Loucy (cell line): Measurements from ENCODE around the gene PEF1.

ENCODE experiments used
- H2AFZ ChIP-seq: fragments of 200-600 bp; sonication (generic); 2 replicates; pipeline ENCODE4 v1.6.0; 2016; ENCODE audit warnings: antibody characterized with exemption, mild to moderate bottlenecking, low read length, moderate library complexity
- H3F3A ChIP-seq: fragments of 200-600 bp; 2 replicates; pipeline ENCODE4 v1.6.0; 2016; ENCODE audit warnings: antibody characterized with exemption, low read depth, mild to moderate bottlenecking
- H3K27me3 ChIP-seq: fragments of 200-600 bp; sonication (generic); 2 replicates; pipeline ENCODE4 v1.6.1; 2014; ENCODE audit warnings: low read length, mild to moderate bottlenecking; ENCODE audit not compliant: insufficient read depth, poor library complexity, severe bottlenecking
- H3K36me3 ChIP-seq: fragments of 200-600 bp; sonication (generic); 2 replicates; pipeline ENCODE4 v1.6.1; 2016; ENCODE audit warnings: low read length; ENCODE audit not compliant: insufficient read depth
- H3K4me1 ChIP-seq: fragments of 200-600 bp; sonication (generic); 2 replicates; pipeline ENCODE4 v1.5.1; 2014; ENCODE audit warnings: low read length, mild to moderate bottlenecking; ENCODE audit not compliant: insufficient read depth, poor library complexity, severe bottlenecking
- H3K4me2 ChIP-seq: fragments of 200-600 bp; sonication (generic); 2 replicates; pipeline ENCODE4 v1.6.0; 2014; ENCODE audit warnings: antibody characterized with exemption, low read length, low read depth, mild to moderate bottlenecking; ENCODE audit not compliant: poor library complexity, severe bottlenecking
- H3K4me3 ChIP-seq: fragments of 200-600 bp; sonication (generic); 2 replicates; pipeline ENCODE4 v1.5.1; 2014; ENCODE audit warnings: low read length, mild to moderate bottlenecking, mixed read lengths; ENCODE audit not compliant: poor library complexity, severe bottlenecking
- H3K79me2 ChIP-seq: fragments of 200-600 bp; sonication (generic); 2 replicates; pipeline ENCODE4 v1.6.1; 2014; ENCODE audit warnings: low read length; ENCODE audit not compliant: insufficient read depth
- H3K9ac ChIP-seq: fragments of 200-600 bp; sonication (generic); 2 replicates; pipeline ENCODE4 v1.6.0; 2014; ENCODE audit warnings: mild to moderate bottlenecking, low read depth, low read length, moderate library complexity; ENCODE audit not compliant: poor library complexity, severe bottlenecking
- H3K9me2 ChIP-seq: fragments of 200-600 bp; sonication (generic); replicated peaks from 2 replicates; pipeline ENCODE4 v1.6.1; 2016; ENCODE audit warnings: low read depth, low read length, mixed read lengths
- H3K9me3 ChIP-seq: fragments of 200-600 bp; sonication (generic); 2 replicates; pipeline ENCODE4 v1.6.1; 2014; ENCODE audit warnings: mild to moderate bottlenecking, antibody characterized with exemption, low read length, low read depth; ENCODE audit not compliant: insufficient read depth
- H4K20me1 ChIP-seq: fragments of 200-600 bp; sonication (generic); 2 replicates; pipeline ENCODE4 v1.6.0; 2014; ENCODE audit warnings: antibody characterized with exemption, low read length, mild to moderate bottlenecking; ENCODE audit not compliant: insufficient read depth, poor library complexity, severe bottlenecking
- EZH2phosphoT487 ChIP-seq: fragments of 200-600 bp; IDR thresholded peaks from 2 replicates; pipeline ENCODE4 v1.6.1; 2018; ENCODE audit warnings: antibody characterized with exemption, mild to moderate bottlenecking, moderate library complexity, borderline replicate concordance
- TF ChIP-seq, protein P1 (sequence below): fragments of 200-600 bp; sonication (generic); conservative IDR thresholded peaks from 2 replicates; pipeline ENCODE4 v1.5.1; 2014; ENCODE audit warnings: mild to moderate bottlenecking, antibody characterized with exemption, low read length

PEF1 gene

DNA sequence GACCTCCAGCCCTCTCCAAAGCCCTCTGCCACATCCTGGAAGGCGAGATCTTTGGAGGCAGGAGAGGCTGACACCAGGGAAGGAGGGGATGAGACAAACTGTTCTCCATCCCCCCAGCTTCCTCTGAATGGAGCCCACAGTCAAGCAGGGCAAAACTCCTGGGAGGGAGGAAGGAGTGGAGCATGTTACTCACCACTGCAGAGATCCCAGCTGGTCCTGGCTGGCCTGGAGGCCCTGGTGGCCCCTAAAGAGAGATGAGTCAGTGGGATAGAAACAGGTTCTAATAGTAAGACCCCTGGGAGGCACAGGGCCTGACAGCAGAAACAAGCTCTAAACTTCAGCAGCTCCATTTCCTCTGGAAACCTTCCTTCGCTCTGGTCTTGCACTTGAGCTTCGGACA is 14.0 kb upstream of the PEF1 start:
- Histone ChIP-seq H3K79me2 (no peaks in the 10 kb centered on the region), H3K9me2 (no peaks in the 10 kb centered on the region), H4K20me1 (no peaks in the 10 kb centered on the region), H3K4me3 (no peak overlapping the region), H3K36me3 (no peaks in the 10 kb centered on the region), H3K4me1 (no peaks in the 10 kb centered on the region), H3K27me3 (no peaks in the 10 kb centered on the region), H3K9me3 (no peaks in the 10 kb centered on the region), H2AFZ (no peak overlapping the region), H3K9ac (no peak overlapping the region), H3F3A (no peaks in the 10 kb centered on the region), H3K4me2 (no peak overlapping the region)
- TF ChIP-seq, protein P1, sequence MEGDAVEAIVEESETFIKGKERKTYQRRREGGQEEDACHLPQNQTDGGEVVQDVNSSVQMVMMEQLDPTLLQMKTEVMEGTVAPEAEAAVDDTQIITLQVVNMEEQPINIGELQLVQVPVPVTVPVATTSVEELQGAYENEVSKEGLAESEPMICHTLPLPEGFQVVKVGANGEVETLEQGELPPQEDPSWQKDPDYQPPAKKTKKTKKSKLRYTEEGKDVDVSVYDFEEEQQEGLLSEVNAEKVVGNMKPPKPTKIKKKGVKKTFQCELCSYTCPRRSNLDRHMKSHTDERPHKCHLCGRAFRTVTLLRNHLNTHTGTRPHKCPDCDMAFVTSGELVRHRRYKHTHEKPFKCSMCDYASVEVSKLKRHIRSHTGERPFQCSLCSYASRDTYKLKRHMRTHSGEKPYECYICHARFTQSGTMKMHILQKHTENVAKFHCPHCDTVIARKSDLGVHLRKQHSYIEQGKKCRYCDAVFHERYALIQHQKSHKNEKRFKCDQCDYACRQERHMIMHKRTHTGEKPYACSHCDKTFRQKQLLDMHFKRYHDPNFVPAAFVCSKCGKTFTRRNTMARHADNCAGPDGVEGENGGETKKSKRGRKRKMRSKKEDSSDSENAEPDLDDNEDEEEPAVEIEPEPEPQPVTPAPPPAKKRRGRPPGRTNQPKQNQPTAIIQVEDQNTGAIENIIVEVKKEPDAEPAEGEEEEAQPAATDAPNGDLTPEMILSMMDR, result no peak
- no peak for TF ChIP-seq EZH2phosphoT487

- no peak for TF ChIP-seq EZH2phosphoT487
- TF ChIP-seq, protein P1, result no peak
- H3K36me3 ChIP-seq, result no peaks in the 10 kb centered on the region
- no peak overlapping the region for H3K4me3 ChIP-seq
- H3K4me1 ChIP-seq, result no peaks in the 10 kb centered on the region
- H4K20me1 ChIP-seq, result no peaks in the 10 kb centered on the region
- H2AFZ ChIP-seq, result no peak overlapping the region
- H3K9me3 ChIP-seq, result no peaks in the 10 kb centered on the region
- H3K79me2 ChIP-seq, result no peaks in the 10 kb centered on the region
- H3K4me2 ChIP-seq, result no peak overlapping the region
- no peak overlapping the region for H3K9ac ChIP-seq
- no peaks in the 10 kb centered on the region for H3F3A ChIP-seq
- H3K9me2 ChIP-seq, result no peaks in the 10 kb centered on the region
- no peaks in the 10 kb centered on the region for H3K27me3 ChIP-seq
Measured at GRCh38 chr1:31657972-31658510, 13.4 kb upstream of the PEF1 start.

GRCh38 chr1:31657020-31657804 is 12.5 kb upstream of the PEF1 start:
- H3K9ac ChIP-seq, result no peak overlapping the region
- no peaks in the 10 kb centered on the region for H3K36me3 ChIP-seq
- no peaks in the 10 kb centered on the region for H3K27me3 ChIP-seq
- no peaks in the 10 kb centered on the region for H4K20me1 ChIP-seq
- no peaks in the 10 kb centered on the region for H3F3A ChIP-seq
- no peaks in the 10 kb centered on the region for H3K9me3 ChIP-seq
- H3K79me2 ChIP-seq, result no peaks in the 10 kb centered on the region
- TF ChIP-seq, protein P1, result no peak
- TF ChIP-seq EZH2phosphoT487, result no peak
- no peak overlapping the region for H3K4me2 ChIP-seq
- no peaks in the 10 kb centered on the region for H3K4me1 ChIP-seq
- no peaks in the 10 kb centered on the region for H3K9me2 ChIP-seq
- no peak overlapping the region for H3K4me3 ChIP-seq
- H2AFZ ChIP-seq, result no peak overlapping the region
